Transverse colon (tissue), 4 donors: ENCODE results near the gene REEP5.

Experiments used
- POLR2A ChIP-seq: fragments of 450-650 bp; IDR thresholded peaks from one replicate; pipeline ENCODE4 v1.6.1; 2016; ENCODE audit warnings: antibody characterized with exemption, mild to moderate bottlenecking, moderate library complexity
- POLR2AphosphoS5 ChIP-seq, 3 donors: sonication (generic); formaldehyde crosslinking; IDR thresholded peaks; one replicate each; pipeline ENCODE4 v1.6.1; 2016; ENCODE audit warnings: antibody characterized with exemption in 3 of 3
- TF ChIP-seq, protein P1 (sequence below), 5 experiments: fragments of 200-600 bp in 3 of 5; fragments of 450-650 bp in 2 of 5; sonication (generic) in 3 of 5; IDR thresholded peaks; 1 replicate in 2 of 5; 2 replicates in 3 of 5; pipeline ENCODE4 v1.5.1; 2016 to 2017; ENCODE audit warnings: antibody characterized with exemption in 5 of 5, inconsistent platforms in 3 of 5, mild to moderate bottlenecking in 2 of 5, moderate library complexity in 1 of 5

GRCh38 chr5:112847306-112847705, 74.7 kb downstream of the REEP5 start:
- TF ChIP-seq POLR2A (no peak), POLR2AphosphoS5 (IDR thresholded peaks at IDR 0.05) (no peak)
- TF ChIP-seq, protein P1, sequence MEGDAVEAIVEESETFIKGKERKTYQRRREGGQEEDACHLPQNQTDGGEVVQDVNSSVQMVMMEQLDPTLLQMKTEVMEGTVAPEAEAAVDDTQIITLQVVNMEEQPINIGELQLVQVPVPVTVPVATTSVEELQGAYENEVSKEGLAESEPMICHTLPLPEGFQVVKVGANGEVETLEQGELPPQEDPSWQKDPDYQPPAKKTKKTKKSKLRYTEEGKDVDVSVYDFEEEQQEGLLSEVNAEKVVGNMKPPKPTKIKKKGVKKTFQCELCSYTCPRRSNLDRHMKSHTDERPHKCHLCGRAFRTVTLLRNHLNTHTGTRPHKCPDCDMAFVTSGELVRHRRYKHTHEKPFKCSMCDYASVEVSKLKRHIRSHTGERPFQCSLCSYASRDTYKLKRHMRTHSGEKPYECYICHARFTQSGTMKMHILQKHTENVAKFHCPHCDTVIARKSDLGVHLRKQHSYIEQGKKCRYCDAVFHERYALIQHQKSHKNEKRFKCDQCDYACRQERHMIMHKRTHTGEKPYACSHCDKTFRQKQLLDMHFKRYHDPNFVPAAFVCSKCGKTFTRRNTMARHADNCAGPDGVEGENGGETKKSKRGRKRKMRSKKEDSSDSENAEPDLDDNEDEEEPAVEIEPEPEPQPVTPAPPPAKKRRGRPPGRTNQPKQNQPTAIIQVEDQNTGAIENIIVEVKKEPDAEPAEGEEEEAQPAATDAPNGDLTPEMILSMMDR (IDR thresholded peaks at IDR 0.05), result no peak
